Stimulated activated CD8-positive, alpha-beta memory T cell treated with anti-CD3 and anti-CD28 coated beads, Interleukin-4, amount 100 ng/mL, for 48 hours (primary cell): ENCODE results near the gene PCSK2.

Source experiments
- DNase-seq: peaks from one replicate; pipeline ENCODE4 v3.0.0-alpha.2; 2020

PCSK2 gene

DNA sequence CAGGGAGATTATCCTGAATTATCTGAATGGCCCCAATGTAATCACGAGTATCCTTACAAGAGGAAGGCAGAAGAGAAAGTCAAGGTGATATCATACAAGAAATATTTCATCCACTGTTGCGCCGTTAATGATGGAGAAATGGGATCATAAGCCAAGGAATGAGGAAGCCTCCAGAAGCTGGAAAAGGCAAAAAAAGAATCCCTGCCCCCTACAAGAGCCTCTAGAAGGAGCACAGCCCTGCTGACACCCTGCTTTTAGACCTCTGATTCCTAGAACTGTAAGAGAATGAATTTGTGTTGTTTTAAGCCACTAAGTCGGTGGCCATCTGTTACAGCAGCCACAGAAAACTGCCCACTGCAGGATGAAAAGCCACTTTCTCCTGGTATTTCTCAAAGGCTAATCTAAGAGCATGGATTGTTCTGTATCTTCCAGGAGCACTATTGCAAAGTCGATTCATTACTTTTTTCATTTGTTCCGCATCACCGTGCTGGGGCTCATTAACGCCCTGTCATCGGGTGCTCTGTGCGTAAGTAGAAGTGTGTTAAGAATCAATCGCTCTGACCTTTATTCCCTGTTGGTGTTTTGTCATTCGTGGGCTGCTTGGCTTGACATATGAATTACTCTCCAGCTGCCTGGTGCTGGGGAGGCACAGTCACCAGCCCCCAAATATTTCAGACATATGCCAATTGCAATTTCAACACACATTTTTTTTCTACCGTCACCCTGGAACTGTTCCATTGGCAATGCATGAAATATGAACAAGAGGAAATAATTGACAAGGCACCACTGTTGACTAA lies 117.0 kb downstream of the PCSK2 start:
- DNase-seq, result no peak

DNA sequence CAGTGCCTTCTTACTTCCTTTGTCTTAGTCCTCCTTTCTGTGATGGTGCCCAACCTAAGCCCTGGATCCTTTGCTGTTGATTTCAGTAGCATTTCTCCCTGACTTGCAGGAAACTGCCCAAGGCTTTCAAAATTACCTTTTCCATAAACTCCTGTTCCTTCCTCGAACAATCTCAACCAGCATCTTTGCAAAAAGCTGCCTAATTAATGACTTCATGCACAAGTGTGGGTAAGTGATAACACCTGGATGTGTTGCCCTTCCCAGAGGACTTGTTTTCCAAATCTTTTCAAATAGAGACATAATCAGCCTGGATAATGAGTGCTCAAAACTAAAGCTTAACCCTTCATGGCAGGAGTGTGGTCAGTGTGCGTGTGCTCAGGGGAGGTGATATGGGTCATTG lies 118.0 kb downstream of the PCSK2 start:
- DNase-seq, result no peak

DNA sequence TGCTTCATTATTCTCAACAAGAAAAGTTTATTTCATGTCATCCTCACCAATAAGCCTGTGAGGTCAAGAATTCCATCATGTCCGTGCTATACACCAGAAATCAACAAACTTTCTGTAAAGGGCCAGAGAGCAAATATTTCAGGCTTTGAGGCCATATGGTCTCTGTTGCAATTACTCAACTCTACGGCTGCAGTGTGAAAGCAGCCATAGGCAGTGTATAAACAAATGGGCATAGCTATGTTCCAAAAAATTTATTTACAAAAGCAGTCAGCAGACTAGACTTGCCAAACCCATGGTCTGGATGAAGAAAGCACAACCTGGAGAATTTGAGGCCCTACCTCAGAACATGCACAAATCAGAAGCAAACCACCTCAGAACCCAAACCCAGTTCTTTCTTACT lies 118.5 kb downstream of the PCSK2 start:
- no peak for DNase-seq

DNA sequence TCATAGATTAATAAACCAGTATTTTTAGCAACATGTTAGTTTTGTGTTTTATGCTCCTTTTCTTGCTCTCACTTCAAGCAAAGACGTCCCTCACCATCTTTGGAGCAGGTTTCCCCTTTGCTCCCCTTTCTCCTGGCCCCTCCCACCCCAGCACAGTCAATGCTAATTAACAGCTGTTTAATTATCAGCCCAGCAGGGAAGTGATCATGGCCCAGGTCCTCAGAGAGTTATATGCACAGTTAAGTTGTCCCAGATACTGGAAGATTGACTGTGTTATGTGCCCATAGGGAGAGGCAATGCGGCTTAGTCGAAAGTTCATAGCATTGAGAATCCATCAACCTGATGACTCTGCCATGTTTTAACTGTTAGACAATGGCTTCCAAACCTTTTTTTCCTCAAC lies 123.5 kb downstream of the PCSK2 start:
- no peak for DNase-seq

DNA sequence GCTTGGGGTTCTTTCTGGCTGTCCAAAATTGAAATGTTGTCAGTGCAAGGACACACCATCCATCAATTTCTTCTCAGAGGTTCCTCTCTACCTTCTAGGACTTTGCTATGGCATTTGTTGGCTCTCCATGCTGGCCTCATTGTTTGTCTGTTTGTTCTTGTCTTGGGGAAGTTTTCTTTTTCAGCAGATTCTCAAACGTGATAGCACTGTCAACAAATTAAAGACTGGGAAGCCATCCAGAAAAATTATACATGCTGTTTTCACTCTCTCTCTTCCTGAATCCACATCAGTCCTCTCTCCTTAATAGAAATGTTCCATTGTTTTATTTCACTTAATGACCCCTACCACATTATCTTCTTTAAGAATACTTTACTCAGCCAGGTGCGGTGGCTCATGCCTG lies 130.4 kb downstream of the PCSK2 start:
- no peak for DNase-seq

DNA sequence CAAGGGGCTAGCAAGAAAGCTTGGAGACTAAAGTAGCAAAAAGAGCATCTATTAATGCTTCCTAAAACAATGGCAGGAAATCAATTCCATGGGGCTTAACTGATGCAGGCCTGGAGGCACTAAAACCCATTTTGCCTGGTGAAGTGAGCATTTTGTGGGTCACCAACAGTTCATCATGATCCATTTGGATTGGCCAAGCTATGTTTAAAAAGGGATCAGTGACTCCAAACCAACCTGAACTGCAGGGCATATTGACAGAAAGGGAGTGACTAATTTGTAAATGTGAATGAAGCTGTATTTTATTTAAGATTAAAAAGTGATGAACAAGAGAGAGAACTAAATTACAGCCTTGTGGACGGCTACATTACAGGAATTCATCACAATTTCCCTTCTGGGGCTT lies 132.0 kb downstream of the PCSK2 start:
- no peak for DNase-seq

DNA sequence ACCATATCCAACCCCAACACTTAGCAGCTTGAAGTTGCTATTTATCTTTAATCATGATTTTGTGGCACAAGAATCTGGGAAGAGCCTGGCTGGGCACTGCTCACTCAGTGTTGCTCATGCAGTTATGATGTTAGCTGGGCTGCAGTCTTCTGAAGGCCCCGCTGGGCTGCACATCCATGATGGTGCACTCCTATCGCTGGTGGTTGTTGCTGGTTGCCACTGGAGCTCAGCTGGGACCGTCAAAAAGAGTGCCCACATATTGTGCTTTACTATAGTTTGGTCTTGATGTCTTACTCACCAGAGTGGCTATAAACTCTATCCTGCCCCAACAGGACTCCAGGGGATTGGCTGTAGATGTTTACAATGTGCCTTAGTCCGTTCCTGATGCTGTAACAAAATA lies 137.8 kb downstream of the PCSK2 start:
- DNase-seq, result no peak

DNA sequence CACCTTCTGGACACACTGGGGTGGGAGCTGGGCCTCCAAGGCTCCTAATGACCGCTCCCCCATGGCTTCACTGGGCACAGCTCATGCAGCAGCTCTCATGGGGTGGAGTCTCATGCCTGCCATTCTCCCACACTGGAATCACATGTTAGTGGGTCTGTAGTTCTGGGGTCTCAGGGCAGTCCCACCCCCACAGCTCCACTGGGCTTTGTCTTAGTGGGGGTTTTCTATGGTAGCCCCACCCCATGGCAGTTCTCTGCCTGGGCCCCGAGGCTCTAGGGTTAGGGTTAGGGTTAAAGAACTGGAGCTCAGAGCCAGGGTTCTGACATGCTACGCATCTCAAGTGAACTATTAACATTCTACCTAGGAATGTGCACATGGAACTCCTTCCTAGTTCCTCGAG lies 139.0 kb downstream of the PCSK2 start:
- no peak for DNase-seq

DNA sequence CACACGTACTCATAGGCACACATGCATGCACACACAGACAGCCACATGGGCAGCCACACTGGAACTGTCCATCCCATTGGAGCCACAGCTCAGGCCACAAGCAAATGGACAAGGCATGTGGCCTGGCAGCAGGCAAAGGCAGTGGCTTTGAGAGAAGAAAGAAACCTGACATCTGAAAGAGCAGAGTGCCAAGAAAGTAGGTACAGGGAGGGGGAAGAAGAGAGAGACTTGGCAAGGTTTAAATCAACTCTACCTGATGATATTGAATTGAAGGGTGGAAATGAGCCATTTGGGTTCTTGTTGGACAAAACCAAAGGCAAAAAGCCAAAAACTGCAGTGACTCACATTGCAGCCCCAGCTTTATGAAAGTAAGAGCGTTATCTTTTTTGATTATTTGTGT lies 142.7 kb downstream of the PCSK2 start:
- no peak for DNase-seq

DNA sequence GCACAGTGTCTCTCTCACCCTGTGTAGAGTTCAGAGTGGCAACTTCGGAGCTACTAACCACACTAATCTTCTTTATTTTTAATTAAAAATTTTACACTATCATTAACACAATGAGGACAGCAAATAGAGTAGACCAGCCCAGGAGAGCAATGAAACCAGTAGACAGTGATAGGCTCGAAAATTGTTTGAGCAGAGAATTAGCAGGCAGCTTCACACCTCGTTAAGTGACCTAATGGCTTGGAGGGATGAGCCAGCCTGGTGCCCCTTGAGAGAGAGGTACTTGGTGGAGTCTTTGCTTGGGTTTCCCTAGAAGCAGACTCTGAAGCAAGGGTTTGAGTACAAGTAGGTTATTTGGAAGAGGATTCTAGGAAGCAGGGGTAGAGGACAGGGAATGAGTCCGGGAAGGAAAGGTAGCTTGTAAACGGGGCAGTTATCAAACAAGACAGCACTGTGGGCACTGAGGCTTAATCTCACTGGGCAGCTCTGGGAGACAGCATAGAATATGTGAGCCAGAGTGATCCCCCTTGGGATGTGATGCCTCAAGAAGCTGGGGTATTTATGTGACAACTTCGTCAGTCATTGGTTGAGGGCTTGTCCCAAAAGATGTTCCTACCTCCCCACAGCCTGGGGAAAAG lies 146.1 kb downstream of the PCSK2 start:
- no peak for DNase-seq

DNA sequence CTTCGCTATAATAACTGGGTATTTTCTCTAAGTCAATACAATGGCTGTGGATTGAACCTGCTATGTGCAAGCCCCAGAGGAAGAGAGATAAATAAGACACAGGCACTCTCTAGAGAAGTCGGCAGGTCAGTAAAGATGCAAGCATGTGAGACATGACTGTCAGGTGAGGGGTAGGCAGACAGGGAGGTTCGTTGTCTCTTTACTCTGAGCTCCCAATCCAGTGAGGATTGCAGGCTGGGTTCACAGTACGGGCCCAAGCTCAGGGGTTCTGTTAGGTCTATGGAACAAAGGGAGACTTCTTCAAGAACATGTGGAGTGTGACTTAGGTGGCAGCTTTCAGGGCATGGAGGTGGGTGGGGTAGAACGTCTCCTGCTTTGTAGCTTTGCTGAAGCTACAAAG lies 147.2 kb downstream of the PCSK2 start:
- DNase-seq, result no peak

DNA sequence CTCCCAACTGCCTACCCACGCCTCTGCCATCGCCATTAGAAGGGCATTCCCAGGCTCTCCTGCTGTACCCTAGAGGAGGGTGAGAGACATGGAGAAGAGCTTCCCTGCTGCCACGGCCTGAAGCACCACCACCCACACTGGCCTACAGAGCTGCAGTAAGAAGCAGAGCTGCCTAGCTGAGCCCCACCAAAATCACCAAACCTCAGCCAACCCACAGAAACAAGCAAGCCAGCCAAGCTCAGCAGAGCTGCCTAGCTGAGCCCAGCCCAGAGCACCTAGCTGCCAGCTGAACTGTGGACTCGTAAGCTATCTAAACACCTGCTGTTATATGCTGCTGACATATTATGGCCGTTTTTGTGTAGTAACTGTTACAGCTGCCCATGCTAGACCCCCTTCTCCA lies 149.2 kb downstream of the PCSK2 start:
- DNase-seq, result no peak

DNA sequence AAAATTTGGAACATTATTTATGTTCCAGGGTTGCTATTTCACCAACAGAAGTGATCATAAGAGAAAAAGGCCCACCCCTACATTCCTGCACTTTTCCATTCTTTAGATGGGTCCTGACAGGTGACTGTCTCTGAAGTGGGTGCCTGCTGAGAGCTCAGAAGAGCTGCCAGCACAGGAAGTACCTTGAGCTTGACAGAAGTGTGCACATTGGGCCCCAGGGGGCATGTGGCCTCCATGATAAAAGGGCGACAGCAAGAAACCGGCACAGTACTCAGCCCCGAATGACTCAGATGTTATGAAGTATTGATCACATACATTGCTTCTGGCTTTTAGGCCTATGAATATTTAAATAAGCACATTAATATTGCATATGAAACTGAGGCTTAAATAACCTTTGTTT lies 150.4 kb downstream of the PCSK2 start:
- no peak for DNase-seq

DNA sequence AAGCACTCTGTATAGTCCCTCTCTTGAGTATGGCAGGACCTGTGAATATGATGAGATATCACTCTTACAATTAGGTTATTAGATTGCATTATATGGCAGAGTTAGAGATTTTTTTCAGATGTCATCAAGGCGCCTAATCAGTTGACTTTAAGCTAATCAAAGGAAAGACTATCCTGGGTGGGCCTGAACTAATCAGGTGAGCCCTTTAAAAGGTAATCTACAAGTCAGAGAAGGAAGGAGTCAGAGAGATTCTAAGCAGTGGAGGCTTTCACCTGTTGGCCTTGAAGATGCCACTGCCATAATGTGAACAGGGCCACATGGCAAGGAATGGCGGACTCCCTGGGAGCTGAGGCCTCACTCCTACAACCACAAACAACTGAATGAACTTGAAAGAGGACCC lies 152.8 kb downstream of the PCSK2 start:
- no peak for DNase-seq

DNA sequence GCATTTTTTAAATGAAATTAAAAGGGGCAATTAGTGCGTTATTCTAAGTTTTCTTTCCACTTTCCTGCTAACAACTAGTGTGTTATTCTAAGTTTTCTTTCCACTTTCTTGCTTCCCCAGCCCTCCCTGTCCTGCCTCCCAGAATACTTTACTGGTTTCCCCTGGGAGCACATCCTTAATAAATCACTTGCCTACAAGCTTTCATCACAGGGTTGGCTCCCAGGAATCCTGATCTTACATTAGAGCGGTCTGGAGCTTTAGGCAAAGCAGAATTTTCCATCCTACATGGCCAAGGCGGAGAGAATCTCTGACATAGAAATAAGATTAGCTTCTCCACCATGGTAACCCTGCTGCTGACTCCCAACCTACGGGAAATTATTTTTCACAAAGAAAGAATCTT lies 154.0 kb downstream of the PCSK2 start:
- no peak for DNase-seq

DNA sequence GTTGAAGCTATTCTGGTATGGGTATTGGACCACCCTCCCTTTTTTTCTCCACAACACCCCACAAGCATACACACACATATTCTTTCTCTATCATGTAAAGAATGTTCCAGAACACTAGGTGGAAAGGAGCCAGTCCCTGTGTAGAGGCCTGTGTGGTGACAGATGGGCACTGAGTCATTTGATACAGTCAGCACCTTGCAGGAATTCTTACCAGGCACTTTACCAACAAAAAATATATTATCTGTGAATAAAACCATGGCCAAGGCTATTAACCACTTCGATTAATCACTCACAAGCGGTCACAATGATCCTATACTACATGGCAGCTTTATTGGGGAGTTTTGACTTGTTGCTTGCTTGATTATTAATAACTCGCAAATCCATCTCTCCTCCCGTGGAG lies 154.9 kb downstream of the PCSK2 start:
- DNase-seq, result no peak

DNA sequence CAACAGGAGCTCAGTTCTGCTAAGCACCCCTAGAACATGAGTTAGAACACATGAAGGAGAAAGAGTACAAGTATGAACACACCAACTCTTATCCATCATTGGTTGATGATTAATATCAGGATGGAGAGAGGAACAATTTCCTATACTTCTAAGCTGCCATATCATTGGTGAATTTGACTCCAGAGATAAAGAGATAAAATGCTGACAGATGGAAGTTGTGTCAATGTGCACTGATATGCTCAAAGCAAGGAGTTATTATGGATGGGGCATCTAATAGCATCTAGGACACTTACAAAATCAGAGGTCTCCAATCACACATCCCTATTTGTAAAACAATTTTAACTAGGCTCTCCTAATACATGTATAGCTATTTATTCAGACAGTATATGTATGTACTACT lies 159.0 kb downstream of the PCSK2 start:
- DNase-seq, result no peak

DNA sequence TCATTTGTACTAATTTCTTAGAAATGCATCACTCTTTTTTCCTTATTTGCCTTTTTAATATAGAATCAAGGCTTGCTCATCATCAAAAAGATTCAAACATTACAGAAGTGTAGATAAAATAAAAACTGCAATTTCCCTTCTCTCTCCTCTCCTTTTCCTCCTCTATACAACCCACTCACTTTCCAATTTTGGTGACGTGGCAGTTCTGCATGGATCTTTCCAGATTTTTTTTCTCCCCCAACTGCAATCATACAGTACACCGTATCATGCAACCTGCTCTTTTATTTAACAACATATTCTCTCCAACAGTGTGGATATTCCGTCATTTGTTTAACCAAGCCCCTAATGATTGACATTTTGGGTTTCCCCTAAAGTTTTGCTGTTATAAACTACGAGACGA lies 163.8 kb downstream of the PCSK2 start:
- DNase-seq, result no peak

DNA sequence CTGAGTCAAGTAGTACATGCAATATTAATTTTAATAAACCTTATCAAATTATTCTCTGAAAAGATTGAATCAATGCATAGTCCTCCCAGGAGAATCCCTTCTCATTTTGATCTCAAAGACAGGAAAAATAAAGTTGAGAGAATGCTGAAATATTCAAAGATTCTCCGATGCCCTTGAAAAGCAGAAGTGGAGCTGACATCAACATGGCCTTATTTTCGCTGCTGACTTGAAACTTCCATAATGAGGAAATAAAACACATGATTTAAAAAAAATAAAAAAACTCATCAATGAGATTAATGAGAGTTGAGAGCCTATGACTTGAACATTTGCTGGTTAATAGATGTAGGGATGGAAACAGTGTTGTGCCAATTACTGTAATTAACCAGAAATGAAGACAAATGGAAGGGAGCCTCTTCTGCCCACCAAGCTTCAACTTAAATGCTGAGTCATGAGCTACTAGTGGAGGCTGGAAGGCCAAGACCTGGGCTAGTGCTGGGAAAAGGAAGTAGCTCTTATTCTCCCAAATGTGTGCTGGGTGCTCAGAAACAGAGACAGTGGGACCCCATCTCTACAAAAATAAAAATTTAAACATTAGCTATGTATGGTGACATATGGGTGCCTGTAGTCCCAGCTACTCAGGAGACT lies 164.4 kb downstream of the PCSK2 start:
- DNase-seq, result no peak

DNA sequence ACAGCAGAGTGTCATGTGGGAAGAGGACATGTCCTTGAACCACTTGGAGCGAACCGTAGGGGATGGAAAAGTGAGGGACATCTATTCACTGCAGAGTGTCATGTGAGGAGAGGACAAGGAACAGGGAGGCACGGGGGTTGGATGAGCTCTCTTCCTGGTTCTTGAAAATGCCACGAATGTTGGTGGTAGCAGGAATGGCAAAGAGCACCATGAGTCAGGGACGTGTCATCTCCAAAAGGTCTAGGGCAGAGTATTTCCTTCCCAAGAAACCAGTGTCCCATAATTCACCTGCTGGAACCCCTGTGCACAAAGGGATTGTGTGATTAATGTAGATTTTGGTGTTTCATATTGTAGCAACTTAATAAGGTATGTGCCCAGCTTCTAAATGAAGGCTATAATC lies 167.6 kb downstream of the PCSK2 start:
- DNase-seq, result no peak

DNA sequence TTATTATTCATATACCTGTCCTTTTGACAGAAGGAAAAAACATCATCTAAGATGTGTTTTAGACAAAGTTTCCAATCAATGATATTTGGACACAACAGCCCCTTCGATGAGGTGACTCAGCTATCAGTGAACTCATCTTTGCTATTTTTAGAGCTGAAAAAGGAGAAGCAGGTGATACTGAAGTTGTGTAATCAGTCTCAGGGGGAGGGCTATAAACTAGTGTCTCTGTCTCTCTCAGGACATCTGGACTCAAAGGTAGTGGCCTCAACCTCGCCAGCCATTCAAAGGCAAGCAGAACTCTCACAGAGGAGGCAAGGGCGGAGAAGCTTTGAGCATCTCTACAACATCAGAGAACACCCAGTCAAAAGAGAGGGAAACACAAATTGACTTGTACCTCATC lies 168.9 kb downstream of the PCSK2 start:
- DNase-seq, result no peak

DNA sequence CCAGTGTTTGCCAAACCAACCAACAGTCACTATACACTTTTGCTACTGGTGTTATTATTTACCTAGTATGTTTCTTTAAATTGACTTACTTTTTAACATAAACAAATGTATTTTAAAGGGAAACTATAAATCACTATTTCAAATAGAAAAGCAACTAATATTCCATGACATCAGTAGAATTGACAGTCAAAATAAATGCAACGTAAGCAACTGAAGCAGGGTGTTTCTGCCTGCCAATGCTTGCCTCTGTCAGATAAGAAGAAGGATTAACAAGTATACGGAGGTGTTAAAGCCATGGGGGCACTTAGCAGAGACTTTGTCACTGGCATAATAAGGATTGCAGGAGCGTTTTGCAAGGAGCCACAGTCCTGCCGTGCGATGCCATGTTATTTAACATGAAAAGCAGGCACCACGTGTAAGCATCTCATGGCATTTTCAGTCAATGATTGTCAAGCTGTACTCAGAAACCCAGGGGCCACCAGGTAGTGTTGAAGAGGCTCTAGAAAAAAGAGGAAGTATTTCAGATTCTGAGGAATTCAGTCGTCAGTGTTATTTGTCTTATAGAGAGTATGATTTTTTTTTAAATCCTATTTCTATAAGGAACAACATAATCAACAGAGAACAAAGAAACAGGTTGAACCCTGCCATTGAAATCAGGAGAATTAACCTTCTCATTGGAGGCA lies 172.6 kb downstream of the PCSK2 start:
- DNase-seq, result no peak

DNA sequence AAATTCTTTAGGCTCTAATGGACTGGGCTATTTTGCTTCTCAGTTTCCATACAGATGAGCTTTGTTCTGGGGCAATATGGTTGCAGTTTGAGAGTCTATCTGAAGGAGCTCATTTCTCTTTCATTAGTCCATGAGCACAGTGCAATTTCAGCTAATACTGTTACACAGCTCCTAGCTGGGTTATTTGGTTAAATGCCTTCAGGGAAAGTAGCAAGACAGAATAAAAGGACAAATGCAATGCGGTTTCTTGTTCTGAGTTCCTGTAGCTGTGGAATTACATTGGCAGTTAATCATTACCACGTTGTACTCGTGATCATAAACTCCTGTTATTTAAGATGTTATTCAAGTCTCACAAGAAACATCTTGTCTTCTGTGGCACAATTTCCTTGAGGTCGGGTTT lies 176.6 kb downstream of the PCSK2 start:
- no peak for DNase-seq

DNA sequence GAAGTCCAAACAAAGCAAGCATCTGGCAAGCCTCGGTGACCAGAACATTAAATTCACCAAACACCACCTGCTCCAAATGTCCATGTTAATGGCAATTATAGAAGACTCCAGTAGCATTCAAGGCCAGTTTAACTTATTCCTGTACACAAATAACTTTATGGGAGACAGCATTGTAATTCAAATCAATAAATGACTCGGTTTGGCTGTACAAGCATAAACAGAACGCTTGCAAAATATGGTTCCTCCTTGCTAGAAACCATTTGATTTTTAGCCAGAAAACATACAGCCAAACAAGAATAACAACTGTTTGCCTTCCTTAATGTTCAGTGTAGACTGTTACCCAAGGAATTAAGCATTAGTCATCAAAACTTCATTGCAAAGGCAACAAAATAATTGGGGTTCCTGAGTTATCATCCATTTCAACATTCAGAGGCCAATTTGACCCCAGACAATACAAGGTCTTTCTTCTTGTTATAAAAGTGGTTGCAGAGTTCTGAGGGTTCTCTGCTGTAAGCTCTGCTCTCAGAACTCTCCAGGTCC lies 179.3 kb downstream of the PCSK2 start:
- no peak for DNase-seq
